Measurements from ENCODE around the gene RANGAP1.
"Not testable (repeated sequence)": the region's sequence is repeated elsewhere in the genome, so short reads cannot be mapped to it uniquely, and the experiment has no call there.

The RANGAP1 gene

DNA sequence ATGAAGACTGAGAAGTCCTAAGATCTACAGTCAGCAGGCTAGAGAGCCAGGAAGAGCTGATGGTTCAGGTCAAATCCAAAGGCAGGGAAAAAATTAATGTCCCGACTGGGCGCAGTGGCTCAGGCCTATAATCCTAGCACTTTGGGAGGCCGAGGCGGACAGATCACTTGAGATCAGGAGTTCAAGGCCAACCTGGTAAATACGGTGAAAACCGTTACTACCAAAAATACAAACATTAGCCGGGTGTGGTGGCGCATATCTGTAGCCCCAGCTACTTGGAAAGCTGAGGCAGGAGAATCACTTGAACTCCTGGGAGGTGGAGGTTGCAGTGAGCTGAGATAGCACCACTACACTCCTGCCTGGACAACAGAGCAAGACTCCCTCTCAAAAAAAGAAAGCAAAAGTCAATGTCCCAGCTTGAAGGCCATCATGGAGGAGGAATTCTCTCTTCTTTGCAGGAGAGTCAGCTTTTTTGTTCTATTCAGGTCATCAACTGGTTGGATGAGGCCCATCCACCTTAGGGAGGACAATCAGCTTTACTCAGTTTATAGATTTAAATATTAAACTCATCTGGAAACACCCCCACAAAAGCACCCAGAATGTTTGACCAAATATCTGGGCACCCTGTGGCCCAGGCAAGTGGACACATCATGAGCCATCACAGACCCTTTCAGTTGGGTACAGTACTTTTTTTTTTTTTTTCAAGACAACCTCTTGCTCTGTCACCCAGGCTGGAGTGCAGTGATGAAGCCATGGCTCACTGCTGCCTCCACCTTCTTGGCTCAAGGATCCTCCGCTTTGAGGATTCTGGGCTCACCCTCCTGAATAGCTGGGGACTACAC is 11.1 kb upstream of the RANGAP1 start:
- no peak for DNase-seq

GRCh38 chr22:41294816-41295215 is 8.8 kb upstream of the RANGAP1 start:
- DNase-seq, result not testable (repeated sequence)

- DNase-seq, result no peak
Observed at GRCh38 chr22:41290262-41291221, 4.6 kb upstream of the RANGAP1 start.

DNA sequence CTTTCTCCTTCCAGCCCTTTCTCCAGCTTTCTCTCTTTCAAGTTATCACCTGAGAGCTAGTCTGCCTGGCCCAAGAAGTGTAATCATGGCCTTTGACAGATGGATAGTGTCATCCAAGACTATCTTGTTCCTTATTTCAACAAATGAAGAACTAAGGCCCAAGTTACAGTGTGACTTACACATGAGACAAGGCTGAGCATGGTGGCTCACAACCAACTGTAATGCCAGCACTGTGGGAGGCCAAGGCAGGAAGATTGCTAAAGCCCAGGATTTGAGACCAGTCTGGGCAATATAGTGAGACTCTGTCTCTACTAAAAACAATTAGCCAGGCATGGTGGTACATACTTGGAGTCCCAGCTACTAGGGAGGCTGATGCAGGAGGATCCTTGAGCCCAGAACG is 3.7 kb upstream of the RANGAP1 start:
- DNase-seq, result no peak

DNA sequence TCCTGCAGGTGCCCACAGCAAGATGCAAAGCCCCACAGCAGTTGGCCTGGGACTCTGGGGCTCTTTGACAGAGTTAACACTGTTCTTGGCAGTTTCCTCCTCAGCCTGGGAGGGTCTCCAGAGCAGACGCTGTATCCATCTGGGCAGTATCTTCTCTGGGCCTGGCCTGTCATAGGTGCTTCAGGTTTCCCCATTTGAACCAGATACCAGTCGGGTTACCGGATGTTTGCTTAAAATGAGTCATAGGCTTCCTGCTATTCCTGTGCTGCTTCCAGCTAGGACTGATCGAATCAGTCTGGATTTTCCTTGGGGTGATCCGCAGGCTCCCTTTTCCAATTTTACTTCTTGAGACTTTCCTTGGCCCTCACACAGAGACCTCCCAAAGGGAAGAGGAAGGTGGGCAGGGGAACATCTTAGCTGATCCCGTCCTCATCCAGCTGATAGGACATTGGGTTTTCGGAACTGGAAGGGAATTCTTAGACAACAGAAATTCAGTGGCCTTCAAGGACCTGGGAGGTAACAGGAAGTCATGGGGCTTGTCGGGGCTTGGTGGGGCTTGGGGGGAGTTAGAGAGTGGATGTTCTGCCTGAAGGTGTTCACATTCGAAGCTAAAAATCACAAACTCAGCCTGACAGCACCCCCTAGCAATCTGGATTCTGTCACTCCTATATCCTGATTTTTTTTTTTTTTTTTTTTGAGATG is 2.4 kb upstream of the RANGAP1 start:
- peak; percentile 93 for DNase-seq

DNA sequence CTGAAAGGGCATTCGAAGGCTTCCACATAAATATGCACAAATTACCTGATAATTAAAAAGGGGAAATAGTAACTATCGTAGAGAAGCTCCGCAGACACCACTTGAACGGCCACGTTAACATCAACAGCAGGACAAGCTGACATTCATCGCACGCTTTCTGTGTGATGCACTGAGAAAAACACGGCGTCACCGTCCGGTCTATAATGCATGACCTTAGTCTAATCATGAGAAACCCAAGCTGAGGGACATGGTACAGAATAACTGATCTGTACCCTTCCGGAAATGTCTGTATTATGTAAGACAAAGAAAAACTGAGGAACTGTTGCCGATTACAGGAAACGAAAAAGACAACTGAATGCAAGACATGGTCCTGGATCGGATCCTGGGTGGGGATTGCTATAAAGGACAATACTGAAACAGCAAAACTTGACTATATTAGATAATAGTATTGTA is 678 bp upstream of the RANGAP1 start:
- DNase-seq, result peak; percentile 77

DNA sequence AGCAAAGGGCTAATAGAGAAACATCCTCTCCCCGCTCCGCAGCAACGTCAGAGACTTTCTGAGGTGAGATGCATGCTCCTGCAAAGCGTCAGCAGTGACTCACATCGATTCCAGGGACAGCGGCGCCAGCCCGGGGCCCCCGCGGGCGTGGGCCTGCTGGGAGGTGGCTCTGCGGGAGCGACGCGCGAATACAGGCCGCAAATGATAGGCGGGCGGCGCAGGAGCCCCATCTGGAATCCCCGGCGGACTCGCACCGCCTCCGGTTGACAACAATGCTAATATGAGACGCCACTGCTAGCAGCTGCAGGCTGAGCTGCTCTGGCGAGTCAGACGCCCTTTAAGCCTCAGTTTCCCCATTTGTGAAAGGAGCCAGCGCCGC is 557 bp downstream of the RANGAP1 start:
- DNase-seq, result peak; percentile 91

DNA sequence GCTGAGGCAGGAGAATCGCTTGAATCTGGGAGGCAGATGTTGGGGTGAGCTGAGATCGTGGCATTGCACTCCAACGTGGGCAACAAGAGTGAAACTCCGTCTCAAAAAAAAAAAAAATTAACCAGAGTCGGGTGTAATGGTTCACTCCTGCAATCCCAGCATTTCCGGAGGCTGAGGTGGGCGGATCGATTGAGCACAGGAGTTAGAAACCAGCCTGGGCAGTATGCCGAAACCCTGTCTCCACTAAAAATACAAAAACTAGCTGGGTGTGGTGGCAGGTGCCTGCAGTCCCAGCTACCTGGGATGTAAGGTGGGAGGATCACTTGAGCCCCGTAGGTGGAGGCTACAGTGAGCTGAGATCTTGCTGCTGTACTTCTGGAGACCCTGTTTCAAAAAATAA is 1.5 kb downstream of the RANGAP1 start:
- no peak for DNase-seq

- no peak for DNase-seq
Observed at GRCh38 chr22:41280854-41281253, 5.1 kb downstream of the RANGAP1 start.

DNA sequence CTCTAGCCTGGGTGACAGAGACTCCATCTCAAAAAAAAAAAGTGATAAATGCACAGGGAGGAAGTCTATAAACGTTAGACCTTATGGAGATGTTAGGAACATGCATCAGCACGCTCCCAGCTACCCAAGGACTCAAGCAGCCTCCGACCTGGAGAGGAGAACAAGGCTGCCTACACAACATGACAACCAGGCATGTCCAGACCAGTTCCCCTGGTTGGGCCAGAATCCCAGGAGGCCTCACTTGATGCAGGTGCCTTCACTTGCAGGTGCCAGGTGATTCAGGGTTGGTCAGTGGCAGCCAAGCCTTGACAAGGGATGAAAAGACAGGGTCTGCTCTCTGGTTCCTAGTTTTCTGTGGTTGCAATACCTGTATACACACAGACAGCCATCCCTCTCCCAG is 5.9 kb downstream of the RANGAP1 start:
- peak; percentile 27 for DNase-seq

- no peak for DNase-seq
Observed at GRCh38 chr22:41274856-41275255, 11.1 kb downstream of the RANGAP1 start.

DNA sequence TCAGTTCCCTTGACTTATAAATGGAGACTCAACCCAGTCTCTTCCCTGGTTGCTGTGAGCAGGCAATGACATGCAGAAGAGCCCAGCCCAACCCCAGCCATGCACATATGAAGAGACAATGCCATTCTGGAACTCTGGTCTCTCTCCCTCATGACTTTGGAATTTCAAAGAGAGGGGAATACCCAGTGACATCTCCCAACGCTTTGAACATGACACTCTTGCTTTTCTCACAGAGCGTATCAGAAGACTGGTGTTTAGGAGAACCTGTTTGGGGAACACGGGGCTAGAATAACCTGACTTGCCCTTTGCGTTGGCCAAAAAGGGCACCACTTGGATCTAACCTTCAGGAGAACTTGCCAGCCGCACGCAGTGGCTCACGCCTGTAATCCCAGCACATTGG is 12.9 kb downstream of the RANGAP1 start:
- no peak for DNase-seq

DNA sequence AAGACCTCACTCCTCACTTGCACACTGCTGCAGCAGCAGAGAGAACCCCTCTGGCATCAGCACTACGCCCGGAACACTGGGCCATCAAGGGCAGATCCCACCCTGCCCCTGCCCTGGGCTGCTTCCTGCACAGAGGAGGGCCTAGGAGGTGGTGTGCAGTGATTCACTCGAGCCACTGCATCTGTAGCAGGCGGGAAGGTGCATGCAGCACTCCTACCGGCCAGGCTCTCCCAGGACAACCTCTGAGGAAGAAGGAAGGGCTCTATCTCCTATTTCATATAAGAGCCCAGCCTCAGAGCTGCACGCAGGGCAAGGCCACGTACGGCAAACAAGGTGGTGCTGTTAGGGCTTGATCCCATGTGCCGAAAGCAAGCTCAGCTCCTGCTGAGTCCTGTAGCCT is 14.2 kb downstream of the RANGAP1 start:
- no peak for DNase-seq

- no peak for DNase-seq
Observed at GRCh38 chr22:41267958-41268357, 18.0 kb downstream of the RANGAP1 start.

GRCh38 chr22:41264408-41264941 is 21.5 kb downstream of the RANGAP1 start:
- no peak for DNase-seq

DNA sequence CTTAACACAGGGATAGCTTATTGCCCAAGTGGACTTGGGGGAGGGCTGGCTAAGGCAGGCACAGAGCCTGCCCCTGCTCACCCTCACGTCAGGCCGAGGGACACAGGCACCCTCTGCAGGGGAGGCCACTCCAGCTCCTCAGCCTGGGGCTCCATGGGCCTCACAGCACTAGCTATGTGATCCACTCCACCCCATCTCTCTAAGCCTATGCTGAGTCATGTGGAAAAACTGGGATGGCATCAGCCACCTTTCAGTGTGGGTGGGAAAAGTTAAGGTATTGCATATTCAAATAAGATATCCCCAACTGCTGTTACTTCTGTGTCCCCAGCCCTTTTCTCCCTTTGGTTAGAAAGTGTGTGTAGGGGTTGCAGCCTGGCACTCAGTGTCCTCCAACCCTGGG is 22.3 kb downstream of the RANGAP1 start:
- DNase-seq, result no peak

DNA sequence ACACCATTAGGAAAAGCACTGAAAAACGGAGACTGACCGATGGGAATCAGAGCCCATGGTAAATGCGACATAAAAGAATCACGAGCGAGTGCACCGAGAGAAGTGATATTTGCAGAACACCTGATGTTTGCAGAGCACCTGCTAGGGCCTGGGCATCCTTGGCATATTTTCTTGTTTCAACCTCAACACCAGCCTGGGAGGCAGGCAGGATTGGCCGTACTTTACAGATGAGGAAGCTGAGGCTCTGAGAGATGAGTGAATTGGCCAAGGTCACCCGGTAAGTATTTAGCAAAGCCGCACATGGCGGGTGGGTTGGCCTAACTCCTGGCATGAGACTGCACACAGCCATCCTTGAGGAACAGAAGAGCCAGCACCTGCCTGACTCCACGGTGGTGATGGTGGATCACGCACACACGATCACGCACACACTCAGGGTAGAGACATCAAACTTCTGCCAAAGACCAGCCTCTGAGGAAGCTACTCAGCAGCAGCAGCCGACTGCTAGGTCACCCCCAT is 23.7 kb downstream of the RANGAP1 start:
- DNase-seq, result no peak

DNA sequence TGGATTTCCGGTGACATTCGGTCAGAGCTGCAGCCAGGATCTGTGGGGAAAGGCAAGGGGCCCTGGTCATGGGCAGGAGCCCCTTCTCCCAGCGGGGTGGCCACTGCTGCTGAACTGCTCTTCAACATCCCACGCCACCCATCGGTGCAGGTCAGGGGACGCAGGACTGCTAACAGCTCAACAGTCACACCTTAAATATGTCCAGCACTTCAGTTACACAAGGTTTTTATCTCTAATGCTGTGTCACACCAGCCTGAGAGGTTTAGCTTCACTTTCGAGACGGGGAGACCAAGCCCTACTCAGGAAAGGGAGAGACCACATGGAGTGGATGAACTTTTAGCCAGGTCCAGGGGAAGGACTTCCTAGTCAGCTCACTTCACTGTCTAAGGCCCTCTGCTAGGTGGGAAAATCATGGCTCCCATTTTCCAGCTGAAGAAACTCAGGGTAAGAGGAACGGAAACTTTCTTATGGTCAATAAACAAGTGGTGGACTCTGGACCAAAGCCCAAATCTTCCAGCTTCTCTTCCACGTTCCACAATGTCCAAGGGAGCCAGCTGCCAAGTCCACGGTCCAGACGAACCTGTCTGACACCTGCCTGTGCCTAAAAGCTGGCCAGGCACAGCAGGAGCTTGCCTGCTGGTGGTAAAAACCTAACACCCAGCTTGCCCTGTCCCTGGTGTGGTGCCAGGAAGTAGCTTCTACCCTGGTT is 24.3 kb downstream of the RANGAP1 start:
- no peak for DNase-seq

GRCh38 chr22:41260871-41261270 is 25.1 kb downstream of the RANGAP1 start:
- DNase-seq, result no peak

DNA sequence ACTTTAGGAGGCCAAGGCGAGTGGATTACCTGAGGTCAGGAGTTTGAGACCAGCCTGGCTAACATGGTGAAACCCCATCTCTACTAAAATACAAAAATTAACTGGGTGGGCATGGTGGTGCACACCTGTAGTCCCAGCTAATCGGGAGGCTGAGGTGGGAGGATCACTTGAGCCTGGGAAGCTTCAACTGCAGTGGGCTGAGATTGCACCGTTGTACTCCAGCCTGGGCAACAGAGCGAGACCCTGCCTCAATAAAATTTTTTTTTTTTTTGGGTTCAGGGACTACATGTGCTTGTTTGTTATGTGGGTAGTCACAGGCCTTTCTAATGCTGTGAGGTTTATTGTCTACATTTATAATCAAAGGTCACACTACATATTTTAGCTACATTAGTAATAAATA is 26.2 kb downstream of the RANGAP1 start:
- DNase-seq, result not testable (repeated sequence)

- DNase-seq, result no peak
Observed at GRCh38 chr22:41257696-41258095, 28.3 kb downstream of the RANGAP1 start.
